ENCODE results near the gene LY6G6C.
"Not testable (repeated sequence)": the region's sequence is repeated elsewhere in the genome, so short reads cannot be mapped to it uniquely, and the experiment has no call there.

The LY6G6C gene

DNA sequence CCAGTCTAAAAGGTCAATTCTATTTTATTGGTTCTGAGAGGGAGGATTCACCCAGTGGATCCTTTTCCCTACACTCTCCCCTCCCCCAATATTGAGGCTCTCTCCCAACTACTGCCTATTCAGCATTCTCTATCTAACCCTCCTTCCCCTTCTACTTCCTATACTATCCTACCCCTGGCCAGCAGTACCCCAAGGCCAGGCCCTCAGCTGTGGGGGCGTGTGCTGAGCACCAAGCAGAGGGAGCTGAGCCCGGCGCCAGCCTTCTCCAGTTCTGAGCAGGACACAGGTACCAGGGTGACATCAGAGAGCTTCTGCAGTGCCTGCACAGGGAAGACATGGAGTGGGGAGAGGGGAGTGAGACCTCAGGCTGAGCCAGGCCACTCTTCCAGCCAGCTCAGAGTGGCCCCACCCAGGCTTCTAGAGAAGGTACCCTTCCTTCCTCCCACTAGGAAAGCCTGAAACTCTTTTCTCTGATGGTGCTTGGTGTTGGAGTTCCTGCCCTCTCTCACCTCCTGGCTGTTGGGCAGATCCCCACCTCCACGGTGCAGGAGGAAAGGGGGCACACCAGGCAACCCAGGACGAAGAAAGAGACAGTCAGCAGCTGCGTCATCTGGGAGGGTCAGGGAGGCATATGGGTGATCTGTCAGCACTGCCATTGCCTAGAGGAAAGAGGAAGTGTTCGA, 5.6 kb upstream of the LY6G6C start:
- DNase-seq (ENCODE audit: low read depth) = no peak

DNA sequence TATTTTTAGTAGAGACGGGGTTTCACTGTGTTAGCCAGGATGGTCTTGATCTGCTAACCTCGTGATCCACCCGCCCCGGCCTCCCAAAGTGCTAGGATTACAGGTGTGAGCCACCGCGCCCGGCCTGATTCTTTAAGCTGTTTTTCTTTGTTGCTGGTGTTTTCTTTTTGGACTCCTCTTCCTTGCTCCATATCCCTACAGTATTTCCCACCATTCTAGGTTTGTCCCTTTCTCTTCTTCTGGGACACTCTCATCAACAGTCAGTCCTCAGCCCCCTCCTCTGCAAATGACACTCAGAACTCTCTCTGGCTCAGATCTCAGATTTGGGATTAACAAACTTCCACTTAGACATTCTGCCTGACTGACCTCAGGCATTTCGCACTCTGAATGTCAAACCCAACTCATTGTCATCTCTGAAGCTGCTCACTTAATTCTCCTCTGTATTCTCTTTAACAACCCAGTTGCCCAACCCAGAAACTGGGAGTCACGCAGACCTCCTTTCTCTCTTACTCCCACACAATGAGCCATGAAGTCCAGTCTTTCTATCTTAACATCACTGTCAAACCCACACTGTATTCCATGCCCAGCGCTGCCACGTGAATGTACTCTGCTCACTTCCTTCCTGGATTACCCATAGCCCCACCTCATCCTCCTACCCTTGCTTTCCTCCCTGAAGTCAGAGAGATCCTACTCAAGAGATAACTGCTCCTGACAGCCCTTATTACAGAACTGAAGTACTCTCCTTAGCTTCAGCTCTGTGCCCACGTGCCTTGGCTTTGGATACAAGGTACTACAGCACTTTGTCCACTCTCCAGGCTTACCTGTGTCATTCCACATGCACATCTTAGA, 4.2 kb upstream of the LY6G6C start:
- no peak for DNase-seq (ENCODE audit: low read depth)

DNA sequence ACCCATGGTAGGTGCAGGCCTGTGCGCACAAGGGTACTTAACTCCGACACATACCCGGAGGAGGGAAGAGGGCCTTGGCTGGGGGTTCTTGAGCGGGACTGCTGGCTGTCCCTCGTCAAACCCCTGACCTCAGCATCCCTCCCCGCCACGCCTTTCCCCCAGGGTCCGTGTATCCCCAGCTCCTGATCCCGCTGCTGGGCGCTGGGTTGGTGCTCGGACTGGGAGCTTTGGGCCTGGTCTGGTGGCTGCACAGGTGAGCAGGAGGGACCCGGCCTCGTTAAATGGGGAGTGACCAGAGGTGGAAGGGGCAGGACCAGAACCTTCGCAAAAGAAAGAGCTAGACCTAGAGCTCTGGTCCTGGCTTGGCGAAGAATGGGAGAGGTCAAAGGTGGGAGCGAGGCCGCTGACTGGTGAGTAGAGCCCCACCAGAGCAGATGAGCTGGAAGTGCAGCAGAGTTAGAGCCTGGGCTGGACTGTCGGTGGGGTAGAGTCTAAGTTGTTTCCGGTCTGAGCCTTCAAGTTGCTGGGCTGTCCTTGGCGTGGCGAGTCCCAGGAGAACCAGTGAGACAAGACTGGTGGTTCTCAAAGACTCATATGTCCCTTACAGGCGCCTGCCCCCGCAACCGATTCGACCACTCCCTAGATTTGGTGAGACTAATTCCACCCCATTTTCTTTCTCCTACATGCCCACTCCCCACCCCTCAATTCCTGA, 2.6 kb upstream of the LY6G6C start:
- DNase-seq (ENCODE audit: low read depth) = no peak

DNA sequence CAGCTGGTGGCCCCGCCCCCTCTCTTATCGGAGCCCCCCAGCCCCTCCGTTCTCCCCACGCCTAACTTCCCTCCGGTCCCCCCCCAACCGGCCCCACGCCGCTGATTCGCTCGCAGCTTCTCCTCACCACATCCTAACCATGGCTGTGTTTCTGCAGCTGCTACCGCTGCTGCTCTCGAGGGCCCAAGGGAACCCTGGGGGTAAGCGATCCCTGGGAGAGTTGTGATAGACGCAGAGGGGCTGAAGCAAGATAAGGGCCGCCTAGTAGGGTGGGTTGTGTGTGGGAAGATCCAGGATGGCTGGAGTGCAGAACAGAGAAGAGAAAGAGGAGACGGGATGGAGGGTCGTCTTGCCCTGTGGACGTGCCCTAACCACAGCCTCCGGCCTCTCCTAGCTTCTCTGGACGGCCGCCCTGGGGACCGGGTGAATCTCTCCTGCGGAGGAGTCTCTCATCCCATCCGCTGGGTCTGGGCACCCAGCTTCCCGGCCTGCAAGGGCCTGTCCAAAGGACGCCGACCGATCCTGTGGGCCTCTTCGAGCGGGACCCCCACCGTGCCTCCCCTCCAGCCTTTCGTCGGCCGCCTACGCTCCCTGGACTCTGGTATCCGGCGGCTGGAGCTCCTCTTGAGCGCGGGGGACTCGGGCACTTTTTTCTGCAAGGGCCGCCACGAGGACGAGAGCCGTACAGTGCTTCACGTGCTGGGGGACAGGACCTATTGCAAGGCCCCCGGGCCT, 1.9 kb upstream of the LY6G6C start, which contains the start of gene MPIG6B:
Gene MPIG6B, plus strand, starts transcription at position 129 of the 735 bp plus-strand sequence. Its CDS starts 11 bp downstream, at position 140.
- no peak for DNase-seq (ENCODE audit: low read depth)

DNA sequence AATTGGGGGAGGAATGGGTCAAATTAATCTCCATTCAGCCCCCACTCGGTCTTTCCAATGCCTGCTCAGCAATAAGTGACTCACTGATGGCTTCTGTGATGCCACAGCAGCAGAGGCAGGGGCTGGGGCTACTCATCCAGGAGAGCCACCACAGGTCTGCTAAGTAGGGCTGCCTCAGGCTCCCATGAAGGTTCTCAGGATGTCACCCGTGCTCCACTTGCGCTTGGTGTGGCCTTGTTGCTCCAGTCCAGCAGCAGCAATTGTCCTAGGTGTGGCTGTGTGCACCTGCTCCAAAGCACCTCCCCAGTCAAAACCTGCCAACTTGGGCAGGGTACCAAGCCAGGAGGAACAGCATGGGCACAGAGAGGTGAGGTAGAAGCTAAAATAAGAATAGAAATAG, 627 bp upstream of the LY6G6C start:
- DNase-seq (ENCODE audit: low read depth) = no peak

DNA sequence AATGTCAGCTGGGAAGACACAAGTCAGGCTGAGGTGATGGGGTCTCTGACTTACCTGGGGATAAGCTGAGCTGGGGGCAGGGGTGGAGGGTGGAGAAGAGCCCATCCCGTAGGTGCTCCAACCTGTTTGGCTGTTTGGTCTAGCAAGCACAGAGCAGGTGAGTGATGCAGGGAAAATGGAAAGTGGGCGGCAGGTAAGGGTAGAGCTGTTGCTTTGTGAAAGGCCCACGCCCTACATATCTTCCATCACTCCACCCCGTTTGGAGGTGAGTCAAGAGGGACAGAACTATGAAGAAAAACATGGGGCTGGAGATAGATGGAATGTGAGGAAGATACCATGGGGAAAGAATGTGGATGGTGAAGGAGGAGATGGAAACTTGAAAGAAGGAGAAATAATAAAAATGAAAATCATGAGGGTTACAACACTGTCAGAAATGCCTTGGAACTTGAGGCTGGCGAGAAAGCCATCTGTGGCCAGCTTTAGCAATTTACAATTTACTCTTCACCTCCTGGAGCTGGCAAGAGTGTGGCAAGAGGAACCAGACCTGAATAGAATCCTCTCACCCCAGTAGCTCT, 1.3 kb downstream of the LY6G6C start:
- no peak for DNase-seq (ENCODE audit: low read depth)

DNA sequence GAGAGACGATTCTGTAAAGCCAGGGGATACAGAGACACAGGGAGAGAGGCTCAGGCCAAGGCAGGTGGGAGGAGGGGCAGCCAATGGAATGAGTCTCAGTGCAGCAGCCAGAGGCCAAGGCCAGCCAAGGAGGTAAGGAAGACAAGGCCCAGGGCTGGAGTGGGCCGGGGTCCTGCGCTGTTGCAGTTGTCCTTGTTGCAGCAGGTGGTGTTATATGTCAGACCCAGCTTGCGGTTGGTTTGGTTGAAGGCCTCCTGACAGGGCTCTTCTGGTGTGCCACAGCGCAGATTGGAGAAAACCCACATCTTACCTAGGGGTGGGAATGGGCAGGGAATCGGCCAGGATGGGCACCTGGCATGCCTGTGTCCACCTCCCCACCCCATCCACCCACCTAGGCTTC, 2.5 kb downstream of the LY6G6C start:
- DNase-seq (ENCODE audit: low read depth) = no peak

DNA sequence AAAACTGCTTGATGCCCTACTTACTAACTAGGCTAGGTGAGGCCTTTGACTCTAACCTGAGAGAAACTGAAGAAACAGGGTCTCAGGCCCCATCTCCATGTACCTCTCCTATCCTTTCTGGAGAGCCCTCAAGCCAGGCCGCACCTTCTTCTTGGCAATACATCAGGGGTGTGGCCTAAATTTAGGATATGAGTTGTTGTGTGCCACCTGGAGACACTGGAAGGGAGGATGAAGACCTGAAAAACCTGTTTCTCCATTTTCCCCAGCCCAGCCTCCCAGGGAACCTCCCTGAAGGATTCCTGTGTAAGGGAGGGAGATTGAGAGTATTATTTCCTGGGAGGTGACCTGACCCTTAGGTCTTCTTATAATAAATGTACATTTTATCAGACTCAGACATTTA, 3.3 kb downstream of the LY6G6C start:
- DNase-seq (ENCODE audit: low read depth) = no peak

DNA sequence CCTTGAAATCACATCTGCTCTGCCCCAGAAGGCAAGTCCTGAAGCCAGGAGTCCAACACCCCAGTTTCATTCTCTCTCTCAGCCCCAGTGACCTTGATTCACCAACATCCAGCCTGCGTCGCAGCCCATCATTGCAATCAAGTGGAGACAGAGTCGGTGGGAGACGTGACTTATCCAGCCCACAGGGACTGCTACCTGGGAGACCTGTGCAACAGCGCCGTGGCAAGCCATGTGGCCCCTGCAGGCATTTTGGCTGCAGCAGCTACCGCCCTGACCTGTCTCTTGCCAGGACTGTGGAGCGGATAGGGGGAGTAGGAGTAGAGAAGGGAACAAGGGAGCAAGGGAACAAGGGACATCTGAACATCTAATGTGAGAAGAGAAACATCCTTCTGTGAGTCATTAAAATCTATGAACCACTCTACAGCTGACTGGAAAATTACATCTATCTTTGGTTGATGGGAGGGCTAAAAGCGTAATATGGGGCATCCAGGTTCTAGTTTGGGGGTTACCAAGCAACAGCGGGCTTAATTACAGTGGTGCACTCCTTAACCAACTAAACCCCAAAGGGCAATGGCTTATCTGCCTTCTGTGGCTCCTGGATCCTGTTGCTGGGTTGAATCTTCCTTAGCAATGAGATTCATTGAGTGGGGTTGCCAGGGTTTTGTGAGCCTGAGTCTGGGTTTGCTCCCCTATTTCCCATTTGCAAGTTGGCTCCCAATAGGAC, 3.9 kb downstream of the LY6G6C start:
- no peak for DNase-seq (ENCODE audit: low read depth)

DNA sequence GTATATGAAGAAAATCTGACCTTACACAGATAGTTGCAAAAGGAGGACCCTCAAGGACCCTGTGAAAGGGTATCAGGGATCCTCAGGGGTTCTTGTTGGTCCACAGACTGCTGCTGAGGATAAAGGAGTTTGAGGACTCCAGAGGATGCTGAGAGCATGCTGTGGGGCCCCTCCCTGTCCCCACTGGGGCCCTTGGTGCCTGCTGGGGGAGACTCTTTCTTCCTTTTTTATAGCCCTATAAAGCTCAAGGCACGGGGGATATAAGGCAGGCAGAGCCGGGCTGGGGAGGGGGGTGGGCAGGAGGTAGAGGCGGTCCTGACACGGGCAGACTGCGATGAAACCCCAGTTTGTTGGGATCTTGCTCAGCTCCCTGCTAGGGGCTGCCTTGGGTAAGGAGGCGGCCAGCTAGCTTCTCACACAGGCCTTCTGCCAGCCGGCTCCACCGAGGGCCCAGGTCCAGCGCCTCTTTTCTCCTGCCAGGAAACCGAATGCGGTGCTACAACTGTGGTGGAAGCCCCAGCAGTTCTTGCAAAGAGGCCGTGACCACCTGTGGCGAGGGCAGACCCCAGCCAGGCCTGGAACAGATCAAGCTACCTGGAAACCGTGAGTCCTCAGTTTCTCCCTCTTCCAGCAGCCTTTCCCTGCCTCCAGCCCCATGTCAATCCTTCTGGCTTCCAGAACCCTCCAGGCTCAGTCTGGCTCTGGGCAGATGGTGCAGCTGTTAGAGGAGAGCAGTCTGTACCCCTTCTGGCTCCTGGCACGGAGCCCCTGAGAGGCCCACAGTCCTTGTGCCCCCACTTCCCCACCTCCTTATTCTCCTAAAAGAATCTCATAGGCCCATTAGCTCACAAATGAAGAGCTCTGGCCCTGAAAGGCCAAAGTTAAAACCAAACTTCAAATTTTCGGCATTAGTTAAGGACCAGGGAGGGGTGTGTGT, 6.3 kb downstream of the LY6G6C start, which contains the start of gene LY6G6D:
Gene LY6G6D, plus strand, starts transcription at position 327 of the 937 bp plus-strand sequence. Its CDS starts 8 bp downstream, at position 335.
- DNase-seq (ENCODE audit: low read depth) = no peak

DNA sequence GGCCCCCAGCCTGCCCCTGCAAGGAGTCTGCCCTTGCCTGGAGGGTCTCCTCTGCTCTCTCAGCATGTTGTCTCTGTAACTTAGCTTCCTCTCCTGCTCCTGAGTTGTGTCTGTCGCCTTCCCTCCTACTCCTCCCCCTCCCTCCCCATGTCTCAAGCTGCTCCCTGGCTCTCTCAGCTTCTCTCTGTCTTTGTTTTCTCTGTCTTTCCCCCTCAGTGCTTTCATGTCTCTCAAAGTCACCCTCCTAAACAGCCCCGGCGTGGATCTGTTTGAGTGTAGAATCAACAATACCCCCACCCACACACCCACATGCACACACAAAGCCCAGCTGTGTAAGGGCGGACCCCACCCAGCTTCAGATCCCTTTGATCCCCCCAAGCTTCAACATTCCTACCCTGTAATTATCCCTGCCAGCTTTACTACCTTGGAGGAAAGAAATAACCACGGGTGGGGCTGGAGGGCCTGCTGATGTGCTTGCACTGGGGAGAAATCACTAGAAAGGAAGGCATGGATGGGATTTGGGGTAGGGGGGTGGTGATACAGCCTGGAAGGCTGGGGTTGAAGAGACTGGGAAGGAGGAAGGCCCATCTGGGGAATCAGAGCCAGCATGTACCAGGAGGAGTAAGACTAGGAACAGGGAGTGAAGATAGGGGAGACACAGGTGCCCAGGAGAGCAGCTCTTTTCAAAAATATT, 7.4 kb downstream of the LY6G6C start:
- no peak for DNase-seq (ENCODE audit: low read depth)

DNA sequence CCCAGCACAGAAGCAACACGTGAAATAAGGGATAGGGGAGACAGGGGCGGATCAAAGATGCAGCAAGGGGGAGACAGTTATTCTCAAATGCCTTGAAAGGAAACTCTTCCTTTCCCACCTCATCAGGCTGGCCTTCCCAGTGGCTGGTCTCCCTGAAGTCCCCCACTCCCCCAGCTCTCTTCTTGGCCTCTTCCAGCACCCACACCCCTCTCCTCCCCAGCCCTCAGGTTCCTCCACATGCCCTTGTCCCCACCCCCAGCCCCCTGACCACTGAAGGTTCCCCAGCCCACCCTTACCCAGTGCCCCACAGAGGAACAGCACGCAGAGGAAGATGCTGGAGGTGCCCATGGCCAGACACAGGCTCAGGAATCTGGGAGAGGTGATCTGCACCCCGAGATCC, 8.1 kb downstream of the LY6G6C start:
- DNase-seq (ENCODE audit: low read depth) = no peak

DNA sequence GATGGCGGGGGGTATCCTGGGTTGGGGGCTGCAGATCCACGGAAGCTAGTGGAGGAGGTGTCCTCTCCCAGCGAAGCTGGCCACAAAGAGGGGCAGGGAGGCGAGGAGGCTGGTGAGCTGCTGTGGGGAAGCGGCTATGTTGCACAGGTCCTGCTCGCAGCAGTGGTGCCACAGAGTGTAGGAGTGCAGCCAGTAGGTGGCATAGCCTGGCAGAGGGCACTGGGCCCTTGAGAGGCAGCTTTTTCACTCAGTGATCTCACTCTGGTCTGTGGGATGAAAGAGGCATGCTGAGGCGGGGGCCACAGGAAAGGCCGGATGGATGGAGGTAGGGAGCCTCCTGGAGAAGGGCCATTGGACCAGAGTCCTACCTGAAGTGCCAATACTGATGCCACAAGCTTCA, 9.2 kb downstream of the LY6G6C start:
- no peak for DNase-seq (ENCODE audit: low read depth)

DNA sequence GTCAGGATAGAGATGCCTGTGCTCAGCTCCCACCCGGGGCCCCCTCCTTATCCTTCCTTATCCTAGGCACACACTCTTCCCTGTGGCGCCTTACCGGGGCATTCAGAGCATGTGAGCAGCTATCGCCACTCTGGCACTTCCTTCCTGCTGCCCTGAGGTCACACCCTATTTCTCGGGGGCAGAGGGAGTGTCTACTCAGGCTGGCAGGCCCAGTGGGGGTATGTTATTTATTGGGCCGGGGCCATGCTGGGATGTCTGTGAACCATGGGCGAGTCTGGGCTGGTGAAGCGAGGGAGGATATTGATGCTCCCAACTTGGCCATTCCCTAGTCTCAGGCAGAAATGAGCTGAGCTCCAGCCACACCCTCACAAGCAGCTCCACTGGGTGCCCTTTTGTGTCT, 10.3 kb downstream of the LY6G6C start:
- no peak for DNase-seq (ENCODE audit: low read depth)

DNA sequence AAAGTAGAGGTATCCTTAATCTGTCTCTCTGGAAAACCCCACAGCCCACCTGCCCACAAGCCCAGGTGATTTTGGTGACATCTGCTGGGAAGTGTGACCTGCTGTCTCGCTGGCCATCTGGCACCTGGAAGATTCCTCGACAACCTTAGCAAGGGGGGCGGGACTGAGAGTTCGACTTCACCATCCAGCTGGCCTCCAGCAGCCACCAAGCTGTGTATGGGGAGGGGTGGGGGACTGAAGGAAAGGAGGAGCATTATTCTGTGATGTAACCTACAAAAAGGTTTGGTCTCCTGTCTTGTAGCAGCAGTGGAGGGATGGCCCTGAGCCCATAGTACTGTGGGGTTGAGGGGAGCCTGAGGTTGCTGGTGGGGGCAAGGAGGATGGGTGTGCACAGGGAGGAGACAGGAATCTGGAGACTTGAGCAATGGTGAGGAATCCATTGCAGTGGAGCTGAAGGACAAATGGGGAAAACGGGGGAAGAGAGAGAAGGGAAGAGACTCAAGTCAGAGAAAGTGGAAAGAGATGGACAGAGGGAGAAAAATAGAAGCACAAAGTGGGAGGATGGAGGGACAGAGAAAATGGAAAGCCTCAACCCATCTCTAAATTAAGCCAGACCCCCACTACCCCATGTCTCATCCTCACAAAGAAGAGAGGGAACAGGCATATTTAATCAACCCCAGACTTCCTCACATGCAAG, 10.9 kb downstream of the LY6G6C start:
- no peak for DNase-seq (ENCODE audit: low read depth)

DNA sequence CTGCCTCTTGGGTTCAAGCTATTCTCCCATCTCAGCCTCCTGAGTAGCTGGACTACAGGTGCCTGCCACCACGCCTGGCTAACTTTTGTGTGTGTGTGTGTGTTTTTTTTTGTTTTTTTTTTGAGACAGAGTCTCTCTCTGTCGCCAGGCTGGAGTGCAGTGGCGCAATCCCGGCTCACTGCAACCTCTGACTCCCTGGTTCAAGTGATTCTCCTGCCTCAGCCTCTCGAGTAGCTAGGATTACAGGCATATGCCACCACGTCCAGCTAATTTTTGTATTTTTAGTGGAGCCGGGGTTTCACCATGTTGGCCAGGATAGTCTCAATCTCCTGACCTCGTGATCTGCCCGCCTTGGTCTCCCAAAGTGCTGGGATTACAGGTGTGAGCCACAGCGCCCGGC, 12.4 kb downstream of the LY6G6C start:
- not testable (repeated sequence) for DNase-seq (ENCODE audit: low read depth)

DNA sequence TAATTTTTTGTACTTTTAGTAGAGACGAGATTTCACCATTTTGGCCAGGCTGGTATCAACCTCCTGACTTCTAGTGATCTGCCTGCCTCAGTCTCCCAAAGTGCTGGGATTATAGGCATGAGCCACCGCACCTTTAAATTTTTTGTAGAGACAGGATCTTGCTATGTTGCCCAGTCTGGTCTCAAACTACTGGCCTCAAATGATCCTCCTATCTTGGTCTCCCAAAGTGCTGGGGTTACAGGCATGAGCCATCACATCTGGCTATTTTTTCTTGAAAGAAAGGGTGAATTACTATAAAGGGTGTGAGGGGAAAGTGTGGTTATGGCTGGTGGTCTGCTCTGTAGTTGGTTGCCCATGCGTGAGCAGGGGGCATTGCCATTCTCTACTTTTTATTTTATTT, 13.3 kb downstream of the LY6G6C start:
- no peak for DNase-seq (ENCODE audit: low read depth)

DNA sequence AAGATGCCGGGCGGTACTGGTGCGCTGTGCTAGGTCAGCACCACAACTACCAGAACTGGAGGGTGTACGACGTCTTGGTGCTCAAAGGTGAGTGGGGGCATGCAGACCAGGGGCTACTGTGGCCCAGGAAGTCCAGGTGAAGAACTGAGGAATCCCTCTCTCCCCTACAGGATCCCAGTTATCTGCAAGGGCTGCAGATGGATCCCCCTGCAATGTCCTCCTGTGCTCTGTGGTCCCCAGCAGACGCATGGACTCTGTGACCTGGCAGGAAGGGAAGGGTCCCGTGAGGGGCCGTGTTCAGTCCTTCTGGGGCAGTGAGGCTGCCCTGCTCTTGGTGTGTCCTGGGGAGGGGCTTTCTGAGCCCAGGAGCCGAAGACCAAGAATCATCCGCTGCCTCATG, 13.8 kb downstream of the LY6G6C start:
- DNase-seq (ENCODE audit: low read depth) = no peak

DNA sequence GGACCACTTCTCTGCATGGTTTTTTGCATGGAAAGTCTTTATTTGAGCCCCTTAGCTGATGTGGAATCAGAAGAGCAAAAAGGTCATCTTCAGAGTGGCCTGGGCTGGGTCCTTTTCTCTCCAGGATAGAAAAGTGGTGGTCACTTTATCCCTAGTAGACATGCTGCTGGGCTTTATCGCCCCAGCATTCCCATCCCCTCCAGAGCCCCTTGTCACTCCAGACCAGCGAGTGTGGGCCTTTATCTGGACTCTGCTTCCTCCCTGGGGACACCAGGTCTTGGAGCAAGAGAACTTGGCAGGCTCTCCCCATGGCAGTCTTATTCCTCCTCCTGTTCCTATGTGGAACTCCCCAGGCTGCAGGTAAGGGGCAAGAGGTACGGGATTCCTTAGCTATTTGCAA, 14.9 kb downstream of the LY6G6C start, which contains the start of gene LY6G6F:
Gene LY6G6F, plus strand, starts transcription at position 268 of the 400 bp plus-strand sequence. Its CDS starts 41 bp downstream, at position 309.
- no peak for DNase-seq (ENCODE audit: low read depth)
